Stomach (tissue), 4 donors: ENCODE results near the gene RPAP3.

Source experiments
- CTCF ChIP-seq, 7 experiments: fragments of 450-650 bp in 4 of 7; fragments of 200-600 bp in 3 of 7; sonication (generic) in 3 of 7; IDR thresholded peaks; one replicate each; pipeline ENCODE4 v1.5.1; 2016 to 2019; ENCODE audit warnings: antibody characterized with exemption in 7 of 7, control low read depth in 2 of 7, mild to moderate bottlenecking in 1 of 7
- POLR2AphosphoS5 ChIP-seq, 3 donors: sonication (generic); formaldehyde crosslinking; IDR thresholded peaks; one replicate each; pipeline ENCODE4 v1.6.1; 2016; ENCODE audit warnings: antibody characterized with exemption in 3 of 3

- TF ChIP-seq POLR2AphosphoS5 (IDR thresholded peaks at IDR 0.05) (no peak), CTCF (IDR thresholded peaks at IDR 0.05) (no peak)
Observed at GRCh38 chr12:47617476-47617875, 88.4 kb downstream of the RPAP3 start.
